Suppressor macrophage treated with lipopolysaccharide for 1 hour (primary cell): ENCODE results near the gene LSAMP.
"Not testable (repeated sequence)": the region's sequence is repeated elsewhere in the genome, so short reads cannot be mapped to it uniquely, and the experiment has no call there.

Experiments
- DNase-seq, 3 donors: peaks; one replicate each; pipeline ENCODE4 v3.0.0-alpha.2; 2020 to 2022

LSAMP gene

GRCh38 chr3:115823083-115823482, 622.2 kb downstream of the LSAMP start:
- no peak for DNase-seq

DNA sequence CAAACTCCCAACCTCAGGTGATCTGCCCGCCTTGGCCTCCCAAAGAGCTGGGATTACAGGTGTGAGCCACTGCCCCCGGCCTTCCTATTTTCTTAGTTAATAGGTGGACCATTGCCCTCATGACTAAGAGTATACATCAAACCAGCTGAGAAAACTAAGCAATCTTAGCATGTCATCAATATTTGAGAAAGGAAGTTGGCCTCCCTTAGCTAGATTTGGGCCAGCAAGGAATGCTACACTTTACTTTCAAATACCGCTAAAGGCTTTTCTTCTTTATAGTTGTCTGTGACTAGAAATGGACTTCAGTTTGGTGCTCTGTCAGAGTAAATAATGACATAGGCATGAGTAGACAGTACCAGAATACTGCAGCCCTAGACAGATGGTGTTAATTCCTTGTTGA, 622.7 kb downstream of the LSAMP start:
- DNase-seq, result no peak

DNA sequence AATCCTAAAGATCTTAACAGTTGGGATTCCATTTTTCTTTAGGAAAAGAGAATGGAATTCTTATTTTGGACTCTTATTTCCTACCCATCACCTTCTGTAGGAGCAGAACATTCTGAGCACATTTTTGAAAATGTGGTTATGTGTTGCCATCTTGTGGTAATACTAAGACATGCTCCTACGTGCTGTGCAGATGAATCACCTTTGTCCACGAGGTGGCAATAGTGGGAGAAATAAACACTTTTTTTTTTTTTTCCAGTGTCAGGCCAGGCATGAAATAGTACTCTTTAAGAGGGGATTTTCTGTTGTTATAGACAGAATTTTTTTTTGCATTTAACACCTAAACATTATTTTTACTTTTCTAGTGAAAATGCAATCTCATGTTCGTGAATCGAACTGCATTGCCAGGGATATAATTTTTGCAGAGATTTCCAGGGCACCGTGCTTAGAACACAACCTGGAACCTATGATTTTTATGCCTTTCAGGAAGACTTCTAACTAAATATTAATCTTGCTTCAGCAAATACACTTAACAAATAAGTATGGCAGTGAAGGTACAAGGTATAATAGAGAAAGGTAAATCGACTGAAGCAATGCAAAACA, 625.4 kb downstream of the LSAMP start:
- DNase-seq, result peak; percentile 76 to 89 (median 80)

DNA sequence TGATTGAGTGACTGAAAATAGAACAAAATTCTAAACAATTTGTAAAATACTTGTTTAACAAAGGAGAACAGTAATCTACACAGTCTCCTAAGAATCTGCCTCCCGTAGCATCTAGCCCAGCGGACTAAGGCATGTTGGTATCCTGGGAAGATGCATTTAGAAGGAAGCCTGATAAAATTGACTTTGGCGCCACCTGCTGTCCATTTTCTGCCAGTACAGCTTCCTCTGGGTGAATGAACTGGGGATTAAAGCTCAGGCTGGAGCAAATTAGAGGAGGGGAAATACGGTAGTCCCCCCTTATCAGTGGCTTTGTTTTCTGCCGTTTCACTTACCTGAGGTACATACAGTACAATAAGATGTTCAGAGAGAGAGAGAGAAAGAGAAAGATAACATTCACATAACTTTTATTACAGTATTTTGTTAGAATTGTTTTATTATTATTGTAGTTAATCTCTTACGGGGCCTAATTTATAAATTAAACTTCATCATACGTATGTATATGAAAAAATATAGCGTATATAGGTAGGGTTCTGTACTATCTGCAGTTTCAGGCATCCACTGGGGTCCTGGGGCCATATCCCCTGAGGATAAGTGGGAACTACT, 630.4 kb downstream of the LSAMP start:
- peak; percentile 70 to 77 (median 72) for DNase-seq

- DNase-seq, result no peak
Observed at GRCh38 chr3:115814006-115814405, 631.3 kb downstream of the LSAMP start.

GRCh38 chr3:115808816-115809215, 636.5 kb downstream of the LSAMP start:
- no peak for DNase-seq

DNA sequence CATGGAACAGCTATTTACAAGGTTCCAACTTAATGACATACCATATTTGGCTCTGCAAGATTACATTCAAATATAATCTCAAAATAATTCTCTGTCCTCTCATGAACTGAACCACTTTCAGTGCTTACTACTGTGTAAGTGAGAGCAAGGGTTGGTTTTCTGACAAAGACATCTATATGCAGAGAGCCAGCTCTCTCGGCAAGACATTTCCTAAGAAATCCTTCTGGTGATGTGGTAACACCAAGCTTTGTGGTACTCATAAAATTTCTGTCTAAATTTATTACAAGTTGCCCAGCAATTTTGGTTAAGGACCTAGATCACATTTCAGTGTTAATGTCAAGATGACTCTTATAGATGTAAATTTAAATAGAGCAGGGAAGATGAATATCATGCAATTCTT, 637.0 kb downstream of the LSAMP start:
- no peak for DNase-seq

DNA sequence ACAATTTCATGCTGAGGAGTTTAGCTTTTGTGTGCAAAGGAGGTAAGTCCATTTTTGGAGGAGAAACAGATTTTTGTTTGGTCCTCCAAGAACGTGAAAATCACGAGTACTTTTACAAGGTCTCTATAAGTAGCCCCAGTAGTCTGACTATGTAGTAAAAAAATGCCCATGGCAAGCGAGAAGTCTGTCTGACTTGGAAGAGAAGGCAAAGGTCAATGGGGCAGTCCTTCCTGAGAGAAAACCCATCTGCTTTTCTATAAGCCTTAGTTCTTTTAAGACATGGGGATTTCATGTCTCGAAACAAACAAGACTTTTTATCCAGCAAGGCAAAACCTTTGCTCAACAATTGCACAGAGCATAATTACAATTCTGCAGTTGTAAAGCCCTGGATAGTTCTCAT, 638.8 kb downstream of the LSAMP start:
- DNase-seq, result no peak

DNA sequence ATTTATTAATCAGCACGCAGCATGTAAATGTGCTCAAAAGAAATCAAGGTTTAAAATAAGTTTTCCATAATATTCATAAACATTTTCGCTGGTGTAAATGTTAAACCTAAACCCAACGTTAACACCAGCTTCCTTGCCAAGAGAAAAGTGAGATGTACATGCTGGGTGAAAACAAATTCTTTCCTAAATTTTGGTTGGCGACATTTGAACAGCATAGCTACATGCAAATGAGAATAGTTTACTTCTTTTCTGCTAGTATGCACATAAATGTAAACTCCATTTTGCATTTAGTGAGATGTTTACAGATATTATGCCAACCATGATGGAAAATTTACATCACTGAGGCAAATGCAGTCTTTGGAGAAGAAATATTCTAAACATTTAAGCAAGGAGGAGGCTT, 639.8 kb downstream of the LSAMP start:
- no peak for DNase-seq

- peak in 2 of 3 donors; percentile 17 to 58 for DNase-seq
Observed at GRCh38 chr3:115804713-115805119, 640.6 kb downstream of the LSAMP start.

GRCh38 chr3:115804200-115804599, 641.1 kb downstream of the LSAMP start:
- DNase-seq, result no peak

DNA sequence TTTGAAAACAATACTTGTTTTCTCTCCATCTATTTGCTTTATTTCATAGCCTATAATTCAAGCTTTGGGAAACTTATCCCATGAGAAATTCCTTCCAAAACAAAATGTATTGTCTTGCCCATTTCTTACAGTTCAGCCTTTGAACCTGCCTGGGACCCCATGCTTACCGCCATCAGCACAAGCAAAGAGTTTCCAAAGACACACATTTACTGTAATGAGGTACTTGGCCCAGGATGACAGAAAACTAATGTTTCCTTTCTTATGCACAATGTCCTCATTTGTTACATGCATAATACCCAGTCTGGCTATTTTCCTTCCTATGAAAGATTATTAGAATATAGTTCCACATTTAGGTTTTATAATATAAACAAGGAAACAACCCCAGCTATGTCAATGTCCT, 641.6 kb downstream of the LSAMP start:
- no peak for DNase-seq

- DNase-seq, result no peak
Observed at GRCh38 chr3:115800489-115801075, 644.7 kb downstream of the LSAMP start.

GRCh38 chr3:115800065-115800464, 645.2 kb downstream of the LSAMP start:
- DNase-seq, result not testable (repeated sequence)

GRCh38 chr3:115792206-115792955, 652.9 kb downstream of the LSAMP start:
- DNase-seq, result no peak

DNA sequence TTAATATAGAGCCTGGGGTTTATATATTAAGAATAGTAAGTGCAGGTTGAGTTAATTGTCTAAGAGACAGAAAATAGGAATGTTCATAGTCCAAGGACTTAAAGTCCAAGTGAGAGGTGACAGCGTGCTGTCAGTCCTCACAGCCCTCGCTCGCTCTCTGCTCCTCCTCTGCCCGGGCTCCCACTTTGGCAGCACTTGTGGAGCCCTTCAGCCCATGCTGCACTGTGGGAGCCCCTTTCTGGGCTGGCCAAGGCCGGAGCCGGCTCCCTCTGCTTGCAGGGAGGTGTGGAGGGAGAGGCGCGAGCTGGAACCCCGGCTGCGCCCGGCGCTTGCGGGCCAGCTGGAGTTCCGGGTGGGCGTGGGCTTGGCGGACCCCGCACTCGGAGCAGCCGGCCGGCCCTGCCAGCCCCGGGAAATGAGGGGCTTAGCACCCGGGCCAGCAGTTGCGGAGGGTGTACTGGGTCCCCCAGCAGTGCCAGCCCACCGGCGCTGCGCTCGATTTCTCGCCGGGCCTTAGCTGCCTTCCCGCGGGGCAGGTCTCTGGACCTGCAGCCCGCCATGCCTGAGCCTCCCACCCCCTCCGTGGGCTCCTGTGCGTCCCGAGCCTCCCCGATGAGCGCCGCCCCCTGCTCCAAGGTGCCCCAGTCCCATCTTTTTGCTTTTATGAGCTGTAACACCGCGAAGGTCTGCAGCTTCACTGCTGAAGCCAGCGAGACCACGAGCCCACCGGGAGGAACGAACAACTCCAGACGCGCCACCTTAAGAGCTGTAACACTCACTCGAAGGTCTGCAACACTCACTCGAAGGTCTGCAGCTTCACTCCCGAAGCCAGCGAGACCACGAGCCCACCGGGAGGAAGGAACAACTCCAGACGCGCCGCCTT, 653.8 kb downstream of the LSAMP start:
- DNase-seq, result not testable (repeated sequence)

DNA sequence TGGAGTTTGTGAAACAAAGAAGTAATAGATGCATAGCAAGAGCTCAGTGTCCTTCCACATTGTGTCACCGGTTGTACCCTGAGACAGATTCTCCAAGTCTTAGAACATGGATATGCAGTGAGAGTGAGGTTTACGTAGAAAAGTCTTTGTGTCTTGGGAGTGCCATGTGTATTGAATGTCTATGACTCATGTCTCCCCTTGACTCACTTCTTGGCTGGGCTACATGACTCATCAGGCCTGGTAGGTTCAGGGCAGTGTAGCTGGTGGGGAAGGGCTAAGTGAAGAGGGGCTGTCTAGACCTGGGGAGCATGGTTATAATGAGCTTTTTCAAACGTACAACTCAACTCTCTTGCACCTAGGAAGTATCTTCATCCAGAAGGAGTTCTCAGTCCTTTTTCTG, 654.5 kb downstream of the LSAMP start:
- peak; percentile 53 to 67 (median 66) for DNase-seq

DNA sequence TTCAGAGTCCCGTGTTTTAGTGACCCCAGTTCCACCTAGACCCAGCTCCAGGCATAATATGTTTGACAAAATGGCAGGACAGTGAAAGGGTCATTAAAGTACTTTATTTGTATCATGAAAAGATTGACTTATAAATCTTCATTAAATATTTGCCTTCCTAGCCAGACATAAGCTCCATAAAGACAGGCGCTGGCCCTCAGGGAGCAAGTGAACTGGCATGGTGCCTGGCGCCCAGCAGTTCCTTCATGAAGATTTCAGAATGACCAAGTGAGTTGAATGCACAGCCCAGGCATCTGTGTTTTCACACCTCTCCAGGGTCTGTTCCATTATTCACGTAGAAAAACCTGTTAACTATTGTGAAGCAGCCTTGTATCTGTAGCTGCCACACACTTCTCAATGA, 655.8 kb downstream of the LSAMP start:
- DNase-seq, result no peak

DNA sequence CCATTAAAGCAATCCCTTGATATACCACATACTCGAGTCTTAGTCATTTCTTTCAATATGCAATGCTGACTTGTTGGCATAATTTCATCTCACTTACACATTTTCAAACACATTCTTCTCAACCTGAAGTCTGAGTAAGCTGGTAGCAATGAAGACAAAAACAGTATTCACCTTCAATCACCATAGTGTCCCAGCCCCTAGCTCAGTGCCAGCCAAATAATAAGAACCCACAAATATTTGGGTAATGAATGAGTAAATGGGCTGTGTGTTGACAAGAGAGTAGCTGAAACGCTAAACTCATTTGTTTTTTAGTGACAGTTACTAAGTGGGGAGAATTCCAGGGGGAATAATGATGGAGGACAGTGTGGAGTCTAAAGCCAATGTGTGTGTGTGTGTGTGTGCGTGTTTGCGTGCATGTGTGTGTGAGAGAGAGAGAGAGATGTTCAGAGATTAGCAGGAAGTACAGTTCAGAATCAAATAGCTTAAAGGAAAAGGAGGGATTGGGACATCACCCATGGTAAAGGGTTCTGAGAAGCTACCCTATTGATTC, 656.3 kb downstream of the LSAMP start:
- DNase-seq, result no peak

- no peak for DNase-seq
Observed at GRCh38 chr3:115787818-115788217, 657.5 kb downstream of the LSAMP start.

- no peak for DNase-seq
Observed at GRCh38 chr3:115785782-115786181, 659.5 kb downstream of the LSAMP start.

DNA sequence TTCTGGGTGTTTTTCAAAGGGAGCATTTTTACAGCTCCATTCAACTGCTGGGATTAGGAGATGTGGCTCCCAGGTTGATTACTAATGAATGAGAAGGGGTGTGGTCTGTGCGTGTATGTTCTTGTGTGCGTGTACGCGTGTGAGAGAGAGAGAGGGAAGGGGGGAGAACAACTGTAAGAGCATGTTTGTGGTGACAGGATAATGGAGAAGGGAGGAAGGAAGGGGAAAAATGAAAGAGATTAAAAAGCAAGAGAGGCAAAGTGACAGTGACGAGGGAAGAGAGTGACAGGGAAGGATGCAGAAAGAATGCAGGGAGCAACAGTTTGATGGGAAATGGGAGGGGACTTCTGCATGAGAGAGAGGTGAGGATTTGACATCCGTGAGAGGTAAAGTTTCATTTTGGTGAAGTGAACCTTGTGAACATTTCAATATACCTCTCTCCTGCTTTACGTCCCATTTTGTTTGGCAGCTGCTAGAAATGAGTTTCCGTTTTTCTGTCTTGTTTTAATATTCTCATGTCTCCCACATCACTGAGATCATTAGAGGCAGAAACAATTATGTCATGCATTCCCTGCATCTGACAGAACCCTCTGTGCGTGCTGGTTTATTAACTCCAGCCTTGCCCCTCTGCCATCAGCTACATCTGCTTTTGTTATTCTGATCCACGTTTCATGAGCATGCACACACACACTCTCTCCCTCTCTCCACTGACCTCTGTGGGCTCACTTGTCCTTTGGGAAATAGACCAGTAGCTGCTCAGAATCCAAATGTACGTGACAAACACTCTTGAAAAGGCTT, 660.3 kb downstream of the LSAMP start:
- peak; percentile 6 to 33 (median 9) for DNase-seq
